Hepatocyte (in vitro differentiated cells): ENCODE data around the gene DIAPH3.

Experiments
- EZH2 ChIP-seq: fragments of 200-600 bp; sonication (generic); IDR thresholded peaks from 2 replicates; pipeline ENCODE4 v1.6.1; 2016; ENCODE audit warnings: antibody characterized with exemption, mild to moderate bottlenecking, borderline replicate concordance
- EZH2phosphoT487 ChIP-seq: fragments of 200-600 bp; sonication (generic); IDR thresholded peaks from one replicate; pipeline ENCODE4 v1.6.1; 2018; ENCODE audit warnings: antibody characterized with exemption, mild to moderate bottlenecking, low read depth, moderate library complexity; ENCODE audit not compliant: unreplicated experiment, severe bottlenecking
- TF ChIP-seq, protein P1 (sequence below): fragments of 200-600 bp; sonication (generic); IDR thresholded peaks from 2 replicates; pipeline ENCODE4 v1.5.1; 2016; ENCODE audit warnings: antibody characterized with exemption, mild to moderate bottlenecking; ENCODE audit not compliant: poor library complexity

DNA sequence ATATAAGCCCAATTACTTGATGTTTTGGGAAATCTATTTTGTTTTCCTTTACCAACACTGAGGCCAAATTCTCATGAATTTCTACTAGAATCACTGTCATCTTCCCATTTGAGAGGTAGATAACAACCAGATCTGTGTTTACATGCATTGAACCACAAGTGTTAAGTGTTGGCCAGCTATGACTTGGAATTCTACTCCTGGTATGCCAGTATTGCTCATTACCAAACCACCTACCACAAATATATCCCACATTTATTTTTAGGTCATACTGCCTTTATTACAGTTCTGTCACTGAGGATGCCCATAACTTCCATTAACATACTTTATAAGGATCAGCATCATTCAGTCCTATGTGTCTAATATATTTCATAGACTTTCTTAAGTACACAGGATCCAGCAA lies 328.9 kb downstream of the DIAPH3 start:
- TF ChIP-seq, protein P1, sequence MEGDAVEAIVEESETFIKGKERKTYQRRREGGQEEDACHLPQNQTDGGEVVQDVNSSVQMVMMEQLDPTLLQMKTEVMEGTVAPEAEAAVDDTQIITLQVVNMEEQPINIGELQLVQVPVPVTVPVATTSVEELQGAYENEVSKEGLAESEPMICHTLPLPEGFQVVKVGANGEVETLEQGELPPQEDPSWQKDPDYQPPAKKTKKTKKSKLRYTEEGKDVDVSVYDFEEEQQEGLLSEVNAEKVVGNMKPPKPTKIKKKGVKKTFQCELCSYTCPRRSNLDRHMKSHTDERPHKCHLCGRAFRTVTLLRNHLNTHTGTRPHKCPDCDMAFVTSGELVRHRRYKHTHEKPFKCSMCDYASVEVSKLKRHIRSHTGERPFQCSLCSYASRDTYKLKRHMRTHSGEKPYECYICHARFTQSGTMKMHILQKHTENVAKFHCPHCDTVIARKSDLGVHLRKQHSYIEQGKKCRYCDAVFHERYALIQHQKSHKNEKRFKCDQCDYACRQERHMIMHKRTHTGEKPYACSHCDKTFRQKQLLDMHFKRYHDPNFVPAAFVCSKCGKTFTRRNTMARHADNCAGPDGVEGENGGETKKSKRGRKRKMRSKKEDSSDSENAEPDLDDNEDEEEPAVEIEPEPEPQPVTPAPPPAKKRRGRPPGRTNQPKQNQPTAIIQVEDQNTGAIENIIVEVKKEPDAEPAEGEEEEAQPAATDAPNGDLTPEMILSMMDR = no peak
- TF ChIP-seq EZH2phosphoT487 = no peak
- TF ChIP-seq EZH2 = no peak
